Mucosa of stomach (tissue), 1 donor: Measurements from ENCODE around the gene EGR4.

ENCODE experiments used
- H3K27me3 ChIP-seq: one replicate; pipeline ENCODE4 v1.7.0; 2013; ENCODE audit warnings: mild to moderate bottlenecking, low read length; ENCODE audit not compliant: control insufficient read depth, insufficient read depth
- H3K36me3 ChIP-seq: one replicate; pipeline ENCODE4 v1.7.0; 2013; ENCODE audit warnings: low read length; ENCODE audit not compliant: control insufficient read depth, insufficient read depth
- H3K4me1 ChIP-seq: one replicate; pipeline ENCODE4 v1.7.0; 2013; ENCODE audit warnings: mild to moderate bottlenecking, low read length; ENCODE audit not compliant: control insufficient read depth, insufficient read depth
- H3K4me3 ChIP-seq: one replicate; pipeline ENCODE4 v1.7.0; 2013; ENCODE audit warnings: low read length
- H3K9ac ChIP-seq: one replicate; pipeline ENCODE4 v1.7.0; 2013; ENCODE audit warnings: mild to moderate bottlenecking, low read length, moderate library complexity
- H3K9me3 ChIP-seq: one replicate; pipeline ENCODE4 v1.7.0; 2013; ENCODE audit warnings: mild to moderate bottlenecking, low read length, moderate library complexity; ENCODE audit not compliant: control insufficient read depth
- donor health status: Pancreatic carcinoma.

The EGR4 gene

GRCh38 chr2:73252238-73253027 lies 40.9 kb downstream of the EGR4 start:
- no peaks in the 10 kb centered on the region for H3K9me3 ChIP-seq
- no peaks in the 10 kb centered on the region for H3K27me3 ChIP-seq
- no peak overlapping the region for H3K9ac ChIP-seq
- no peaks in the 10 kb centered on the region for H3K4me1 ChIP-seq
- H3K4me3 ChIP-seq, result no peak overlapping the region
- H3K36me3 ChIP-seq, result peaks cover 12% of the 10 kb centered on the region

GRCh38 chr2:73250872-73251846 lies 42.2 kb downstream of the EGR4 start:
- H3K9ac ChIP-seq, result no peak overlapping the region
- H3K4me1 ChIP-seq, result no peaks in the 10 kb centered on the region
- H3K4me3 ChIP-seq, result no peak overlapping the region
- no peaks in the 10 kb centered on the region for H3K9me3 ChIP-seq
- no peaks in the 10 kb centered on the region for H3K27me3 ChIP-seq
- peaks cover 16% of the 10 kb centered on the region for H3K36me3 ChIP-seq

- Histone ChIP-seq H3K4me3 (no peak overlapping the region), H3K27me3 (no peaks in the 10 kb centered on the region), H3K9ac (no peak overlapping the region), H3K4me1 (no peaks in the 10 kb centered on the region), H3K36me3 (peaks cover 19% of the 10 kb centered on the region), H3K9me3 (no peaks in the 10 kb centered on the region)
Measured at GRCh38 chr2:73249636-73250035, 43.7 kb downstream of the EGR4 start.

- no peak overlapping the region for H3K9ac ChIP-seq
- H3K4me1 ChIP-seq, result no peaks in the 10 kb centered on the region
- peaks cover 22% of the 10 kb centered on the region for H3K36me3 ChIP-seq
- H3K4me3 ChIP-seq, result no peak overlapping the region
- no peaks in the 10 kb centered on the region for H3K9me3 ChIP-seq
- H3K27me3 ChIP-seq, result no peaks in the 10 kb centered on the region
Measured at GRCh38 chr2:73246850-73247249, 46.5 kb downstream of the EGR4 start.

- Histone ChIP-seq H3K4me1 (no peaks in the 10 kb centered on the region), H3K4me3 (no peak overlapping the region), H3K27me3 (no peaks in the 10 kb centered on the region), H3K9ac (no peak overlapping the region), H3K9me3 (no peaks in the 10 kb centered on the region), H3K36me3 (peaks cover 10% of the 10 kb centered on the region)
Measured at GRCh38 chr2:73244580-73244979, 48.8 kb downstream of the EGR4 start.

GRCh38 chr2:73243884-73244570 lies 49.3 kb downstream of the EGR4 start:
- Histone ChIP-seq H3K9ac (no peak overlapping the region), H3K27me3 (no peaks in the 10 kb centered on the region), H3K4me3 (no peak overlapping the region), H3K36me3 (peaks cover 10% of the 10 kb centered on the region), H3K9me3 (no peaks in the 10 kb centered on the region), H3K4me1 (no peaks in the 10 kb centered on the region)
